PFSK-1 (cell line): ENCODE data around the gene DAPK1.

ENCODE experiments used
- FOXP2 ChIP-seq: optimal IDR thresholded peaks from 2 replicates; pipeline ENCODE3; 2011; ENCODE audit warnings: borderline replicate concordance, control low read depth, inconsistent platforms; ENCODE audit not compliant: insufficient read depth; ENCODE audit errors: extremely low read length, extremely low read depth
- POLR2AphosphoS5 ChIP-seq: IDR thresholded peaks from 2 replicates; pipeline ENCODE4 v1.6.1; 2012; ENCODE audit warnings: low read depth, mild to moderate bottlenecking, control low read depth, low read length, moderate library complexity
- SIN3A ChIP-seq: IDR thresholded peaks from 2 replicates; pipeline ENCODE4 v1.6.1; 2012; ENCODE audit warnings: mild to moderate bottlenecking, low read length, moderate library complexity, borderline replicate concordance; ENCODE audit not compliant: insufficient read depth
- TAF1 ChIP-seq: IDR thresholded peaks from 2 replicates; pipeline ENCODE4 v1.6.1; 2012; ENCODE audit warnings: low read length, control low read depth, borderline replicate concordance; ENCODE audit not compliant: insufficient read depth
- TF ChIP-seq, protein P1 (sequence below), 2 experiments: IDR thresholded peaks; 2 replicates each; pipeline versions ENCODE4 v1.6.1 to v1.8.0; 2011 to 2012; ENCODE audit warnings: low read depth in 2 of 2, low read length in 2 of 2, control low read depth in 1 of 2, inconsistent platforms in 1 of 2, mild to moderate bottlenecking in 1 of 2, moderate library complexity in 1 of 2; ENCODE audit not compliant: insufficient read depth in 1 of 2

Gene DAPK1

DNA sequence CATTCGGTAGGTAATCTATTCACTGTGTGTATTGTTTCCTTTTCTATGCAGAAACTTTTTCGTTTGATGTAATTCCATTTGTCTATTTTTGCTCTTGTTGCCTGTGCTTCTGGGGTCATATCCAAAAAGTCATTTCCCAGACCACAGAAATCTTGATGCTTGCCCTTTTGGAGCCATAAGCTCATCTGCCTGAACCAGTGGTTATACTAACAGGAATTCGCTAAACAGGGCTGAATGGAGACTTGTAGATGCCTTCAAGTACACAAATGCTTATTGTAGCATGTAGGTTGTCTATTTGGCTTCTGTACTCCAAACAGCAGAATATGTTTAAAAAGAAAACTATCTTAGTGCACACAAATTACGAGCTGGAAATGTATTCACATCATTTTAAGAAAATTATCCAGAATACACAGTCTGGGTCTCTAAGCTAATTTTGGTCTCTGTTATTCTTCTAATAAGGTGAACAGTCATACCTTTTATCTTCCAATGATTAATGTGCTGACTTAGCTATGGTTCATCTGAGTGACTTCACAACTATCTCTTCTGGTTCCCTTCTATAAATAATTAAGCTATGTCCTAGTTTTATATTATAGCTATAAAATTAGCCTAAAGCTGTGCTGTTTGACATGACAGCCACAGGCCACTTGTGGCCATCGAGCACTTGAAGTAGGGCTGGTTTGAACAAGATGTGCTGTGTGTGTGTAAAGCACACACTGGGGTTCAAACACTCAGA is 87.6 kb downstream of the DAPK1 start:
- TF ChIP-seq, protein P1, sequence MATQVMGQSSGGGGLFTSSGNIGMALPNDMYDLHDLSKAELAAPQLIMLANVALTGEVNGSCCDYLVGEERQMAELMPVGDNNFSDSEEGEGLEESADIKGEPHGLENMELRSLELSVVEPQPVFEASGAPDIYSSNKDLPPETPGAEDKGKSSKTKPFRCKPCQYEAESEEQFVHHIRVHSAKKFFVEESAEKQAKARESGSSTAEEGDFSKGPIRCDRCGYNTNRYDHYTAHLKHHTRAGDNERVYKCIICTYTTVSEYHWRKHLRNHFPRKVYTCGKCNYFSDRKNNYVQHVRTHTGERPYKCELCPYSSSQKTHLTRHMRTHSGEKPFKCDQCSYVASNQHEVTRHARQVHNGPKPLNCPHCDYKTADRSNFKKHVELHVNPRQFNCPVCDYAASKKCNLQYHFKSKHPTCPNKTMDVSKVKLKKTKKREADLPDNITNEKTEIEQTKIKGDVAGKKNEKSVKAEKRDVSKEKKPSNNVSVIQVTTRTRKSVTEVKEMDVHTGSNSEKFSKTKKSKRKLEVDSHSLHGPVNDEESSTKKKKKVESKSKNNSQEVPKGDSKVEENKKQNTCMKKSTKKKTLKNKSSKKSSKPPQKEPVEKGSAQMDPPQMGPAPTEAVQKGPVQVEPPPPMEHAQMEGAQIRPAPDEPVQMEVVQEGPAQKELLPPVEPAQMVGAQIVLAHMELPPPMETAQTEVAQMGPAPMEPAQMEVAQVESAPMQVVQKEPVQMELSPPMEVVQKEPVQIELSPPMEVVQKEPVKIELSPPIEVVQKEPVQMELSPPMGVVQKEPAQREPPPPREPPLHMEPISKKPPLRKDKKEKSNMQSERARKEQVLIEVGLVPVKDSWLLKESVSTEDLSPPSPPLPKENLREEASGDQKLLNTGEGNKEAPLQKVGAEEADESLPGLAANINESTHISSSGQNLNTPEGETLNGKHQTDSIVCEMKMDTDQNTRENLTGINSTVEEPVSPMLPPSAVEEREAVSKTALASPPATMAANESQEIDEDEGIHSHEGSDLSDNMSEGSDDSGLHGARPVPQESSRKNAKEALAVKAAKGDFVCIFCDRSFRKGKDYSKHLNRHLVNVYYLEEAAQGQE (IDR thresholded peaks at IDR 0.05; ENCODE audit: insufficient read depth in 1 of 2, low read depth in 2 of 2, low read length in 2 of 2) = no peak
- TF ChIP-seq TAF1 (no peak), POLR2AphosphoS5 (no peak), FOXP2 (no peak), SIN3A (no peak)

DNA sequence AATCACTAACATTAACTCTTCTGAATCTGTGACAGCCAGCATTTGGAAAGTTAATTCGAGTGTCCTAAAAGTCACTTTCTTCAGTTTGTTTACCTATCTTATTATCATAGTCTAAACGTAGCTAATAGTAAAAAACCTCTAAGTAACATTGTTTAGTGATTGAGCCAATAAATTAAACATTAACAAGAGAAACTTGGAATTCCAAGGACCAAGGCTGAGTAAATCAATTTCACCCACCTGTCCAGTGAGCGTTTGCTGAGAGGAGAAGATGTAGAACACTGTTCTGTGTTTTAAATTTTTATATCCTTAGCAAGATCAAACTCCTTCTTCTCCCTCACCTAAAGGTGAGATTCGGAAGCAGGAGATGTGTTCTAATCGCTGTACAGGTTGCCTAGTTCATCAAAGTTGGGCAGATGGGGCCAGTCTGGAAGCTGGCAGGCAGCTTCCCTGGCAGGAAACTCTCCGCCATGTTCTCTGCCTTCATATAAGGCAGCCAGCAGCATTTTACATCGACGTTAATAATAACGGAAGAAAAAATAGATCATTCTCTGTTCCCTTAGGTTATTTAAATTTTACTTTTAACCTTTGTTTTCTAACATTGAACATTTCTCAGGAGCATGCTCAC is 89.2 kb downstream of the DAPK1 start:
- TF ChIP-seq POLR2AphosphoS5 = no peak
- TF ChIP-seq SIN3A = no peak
- TF ChIP-seq, protein P1 (IDR thresholded peaks at IDR 0.05; ENCODE audit: insufficient read depth in 1 of 2, low read depth in 2 of 2, low read length in 2 of 2) = no peak
- TF ChIP-seq FOXP2 = no peak
- TF ChIP-seq TAF1 = no peak

DNA sequence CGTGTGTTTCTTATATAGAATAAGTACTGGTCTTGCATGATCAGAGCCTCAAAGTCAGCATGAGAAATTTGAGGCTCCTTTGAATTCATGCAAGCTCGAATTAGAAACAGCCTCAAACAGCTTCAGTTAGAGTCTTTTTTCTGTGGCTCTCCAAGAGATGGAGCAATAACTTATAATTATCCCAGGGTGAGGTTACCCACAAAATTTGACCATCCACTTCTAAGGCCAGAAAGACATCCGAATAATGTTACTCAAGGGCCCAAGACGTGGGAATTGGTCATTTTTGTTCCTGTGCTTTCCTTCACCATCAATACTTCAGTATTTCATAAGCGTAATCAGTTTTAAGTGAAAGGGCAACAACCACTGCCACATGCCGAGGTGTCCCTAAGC is 89.7 kb downstream of the DAPK1 start:
- TF ChIP-seq TAF1 = no peak
- TF ChIP-seq, protein P1 (IDR thresholded peaks at IDR 0.05; ENCODE audit: insufficient read depth in 1 of 2, low read depth in 2 of 2, low read length in 2 of 2) = no peak
- TF ChIP-seq SIN3A = no peak
- TF ChIP-seq FOXP2 = no peak
- TF ChIP-seq POLR2AphosphoS5 = no peak

DNA sequence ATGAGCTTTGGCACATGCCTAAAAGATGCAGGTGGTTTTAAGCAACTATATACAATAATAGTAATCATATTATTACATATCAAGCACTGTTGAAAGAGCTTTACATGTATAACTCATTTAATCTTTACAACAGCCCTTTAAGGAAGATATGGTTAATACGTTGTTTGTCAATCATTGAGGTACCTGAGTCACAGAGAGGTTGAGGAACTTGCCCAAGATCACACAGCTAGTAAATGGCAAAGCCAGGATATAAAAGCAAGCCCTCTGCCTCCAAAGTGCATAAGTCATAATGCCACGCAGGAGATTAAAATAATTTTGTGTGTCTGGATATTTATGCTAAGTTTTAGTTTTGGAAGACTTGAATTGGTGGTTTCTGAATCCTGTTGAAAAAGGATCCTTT is 90.2 kb downstream of the DAPK1 start:
- TF ChIP-seq, protein P1 (IDR thresholded peaks at IDR 0.05; ENCODE audit: insufficient read depth in 1 of 2, low read depth in 2 of 2, low read length in 2 of 2) = no peak
- TF ChIP-seq FOXP2 (no peak), SIN3A (no peak), TAF1 (no peak), POLR2AphosphoS5 (no peak)
